NB4 (cell line): ENCODE results near the gene ZSCAN10.

Source experiments
- DNase-seq: peaks from one replicate; pipeline ENCODE4 v3.0.0; 2010; ENCODE audit warnings: low read depth
- H3K4me3 ChIP-seq: one replicate; pipeline ENCODE4 v1.5.1; 2011; ENCODE audit warnings: mild to moderate bottlenecking, low read depth, low read length, moderate library complexity
- CTCF ChIP-seq: IDR thresholded peaks from one replicate; pipeline ENCODE4 v1.5.1; 2012; ENCODE audit warnings: low read depth, low read length
- MAX ChIP-seq: IDR thresholded peaks from 2 replicates; pipeline ENCODE4 v1.6.1; 2011; ENCODE audit warnings: low read depth, low read length
- MYC ChIP-seq: IDR thresholded peaks from 2 replicates; pipeline ENCODE4 v1.6.1; 2011; ENCODE audit warnings: low read depth, low read length
- POLR2A ChIP-seq: IDR thresholded peaks from 2 replicates; pipeline ENCODE4 v1.6.1; 2011; ENCODE audit warnings: mild to moderate bottlenecking; ENCODE audit not compliant: insufficient read length; ENCODE audit errors: extremely low read depth

Gene ZSCAN10

GRCh38 chr16:3098459-3099394 lies at the start of gene ZSCAN10:
ZSCAN10 (minus strand) TSS chr16:3099294; CDS start chr16:3092937, 6,357 bp downstream.
- H3K4me3 ChIP-seq, result no peak within 1 kb of the TSS
- TF ChIP-seq CTCF, result no peak
- TF ChIP-seq MYC, result no peak
- TF ChIP-seq MAX, result no peak
- no peak for TF ChIP-seq POLR2A
- DNase-seq, result no peak

GRCh38 chr16:3148256-3149192 lies 49.4 kb upstream of the ZSCAN10 start:
- no peak for DNase-seq
- no peak overlapping the region for H3K4me3 ChIP-seq
- TF ChIP-seq POLR2A, result no peak
- TF ChIP-seq CTCF, result no peak
- TF ChIP-seq MYC, result no peak
- TF ChIP-seq MAX, result no peak

DNA sequence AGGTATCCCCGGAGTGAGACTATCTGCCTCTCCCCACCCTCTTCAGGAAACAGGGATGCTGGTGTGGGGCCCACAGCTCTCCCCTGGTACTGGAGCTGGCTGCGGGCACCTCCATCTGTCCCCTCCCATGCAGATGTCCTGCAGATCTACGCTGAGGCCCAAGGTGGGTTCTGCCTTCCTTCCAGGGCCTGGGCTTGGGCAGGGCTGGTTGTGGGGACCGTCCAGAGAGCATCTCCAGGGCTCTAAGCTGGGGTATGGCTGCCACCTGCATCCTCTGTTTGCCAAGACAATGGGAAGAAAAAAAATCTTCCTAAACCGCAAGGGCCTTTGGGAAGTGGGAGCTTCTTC lies 48.6 kb upstream of the ZSCAN10 start:
- TF ChIP-seq CTCF (no peak), POLR2A (no peak), MYC (no peak), MAX (no peak)
- DNase-seq, result no peak
- H3K4me3 ChIP-seq, result no peak overlapping the region

DNA sequence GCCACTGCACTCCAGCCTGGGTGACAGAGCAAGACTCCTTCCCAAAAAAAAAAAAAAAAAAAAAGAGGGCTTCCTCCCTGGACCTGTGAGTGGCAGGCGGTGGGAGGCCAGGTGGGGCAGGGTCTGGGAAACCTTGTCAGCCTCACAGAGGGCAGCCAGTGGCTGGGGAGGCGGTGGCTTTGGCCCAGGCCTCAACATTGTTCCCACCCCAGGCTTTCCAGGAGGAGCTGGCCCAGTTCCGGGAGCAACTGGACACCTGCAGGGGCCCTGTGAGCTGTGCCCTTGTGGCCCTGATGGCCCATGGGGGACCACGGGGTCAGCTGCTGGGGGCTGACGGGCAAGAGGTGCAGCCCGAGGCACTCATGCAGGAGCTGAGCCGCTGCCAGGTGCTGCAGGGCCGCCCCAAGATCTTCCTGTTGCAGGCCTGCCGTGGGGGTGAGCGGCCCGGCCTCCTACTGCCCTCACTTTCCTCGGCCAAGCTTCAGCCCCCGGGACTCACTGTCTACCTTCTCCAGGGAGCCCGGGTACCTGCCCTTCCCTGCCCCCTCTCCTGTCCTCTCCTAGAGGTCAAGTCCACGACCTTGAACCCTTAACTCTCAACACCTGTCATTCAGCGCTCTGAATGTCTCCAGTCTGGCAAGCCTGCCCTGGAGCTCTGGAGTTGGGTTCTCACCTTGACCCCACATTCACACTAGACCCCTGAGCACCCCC lies 48.1 kb upstream of the ZSCAN10 start:
- H3K4me3 ChIP-seq, result no peak overlapping the region
- DNase-seq, result no peak
- no peak for TF ChIP-seq POLR2A
- TF ChIP-seq MAX, result no peak
- TF ChIP-seq MYC, result no peak
- no peak for TF ChIP-seq CTCF

DNA sequence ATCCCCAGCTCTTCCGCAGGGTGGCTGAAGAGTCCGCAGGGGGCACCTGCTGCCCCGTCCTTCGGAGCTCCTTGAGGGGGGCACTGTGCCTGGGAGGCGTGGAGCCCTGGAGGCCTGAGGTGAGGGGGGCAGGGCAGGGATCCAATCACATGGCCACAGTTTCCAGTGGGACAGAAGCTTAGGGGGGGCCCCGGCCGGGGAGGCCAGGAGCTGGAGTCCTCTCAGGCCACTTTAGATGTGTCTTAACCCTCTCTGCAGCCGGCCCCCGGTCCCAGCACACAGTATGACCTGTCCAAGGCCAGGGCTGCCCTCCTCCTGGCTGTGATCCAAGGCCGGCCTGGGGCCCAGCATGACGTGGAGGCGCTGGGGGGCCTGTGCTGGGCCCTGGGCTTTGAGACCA lies 46.6 kb upstream of the ZSCAN10 start:
- no peak for DNase-seq
- no peak for TF ChIP-seq MAX
- no peak for TF ChIP-seq POLR2A
- no peak for TF ChIP-seq MYC
- no peak for TF ChIP-seq CTCF
- no peak overlapping the region for H3K4me3 ChIP-seq
